C4-2B (cell line): ENCODE data around the gene ANO2.

ENCODE experiments used
- H3K27ac ChIP-seq: fragments of 450-650 bp; 2 replicates; pipeline ENCODE4 v1.5.1; 2017
- ZFX ChIP-seq: fragments of 450-650 bp; IDR thresholded peaks from 2 replicates; pipeline ENCODE4 v1.6.1; 2017
- TF ChIP-seq, protein P1 (sequence below): fragments of 450-650 bp; conservative IDR thresholded peaks from 2 replicates; pipeline ENCODE4 v1.5.1; 2017; ENCODE audit warnings: mild to moderate bottlenecking

ANO2 gene

DNA sequence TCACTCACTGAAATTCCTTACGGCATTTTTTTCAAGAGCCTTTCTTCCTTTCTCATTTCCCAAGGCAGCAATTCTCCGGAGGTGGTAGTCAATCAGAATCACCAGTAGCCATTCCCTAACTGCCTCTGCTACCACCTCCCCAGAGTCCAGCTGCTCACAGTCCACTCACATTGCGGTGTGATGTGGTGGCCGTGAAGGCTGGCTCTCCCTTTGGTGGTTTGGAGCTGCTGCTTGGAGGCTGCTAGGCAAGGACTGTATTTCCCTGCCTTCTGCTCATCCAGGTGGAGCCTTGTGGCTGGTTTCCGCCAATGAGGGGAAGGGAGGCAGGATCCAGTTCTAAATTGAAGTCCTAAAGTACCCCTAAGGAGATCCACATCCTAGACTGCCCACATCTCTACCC, 222.0 kb downstream of the ANO2 start:
- H3K27ac ChIP-seq = no peak overlapping the region
- TF ChIP-seq, protein P1, sequence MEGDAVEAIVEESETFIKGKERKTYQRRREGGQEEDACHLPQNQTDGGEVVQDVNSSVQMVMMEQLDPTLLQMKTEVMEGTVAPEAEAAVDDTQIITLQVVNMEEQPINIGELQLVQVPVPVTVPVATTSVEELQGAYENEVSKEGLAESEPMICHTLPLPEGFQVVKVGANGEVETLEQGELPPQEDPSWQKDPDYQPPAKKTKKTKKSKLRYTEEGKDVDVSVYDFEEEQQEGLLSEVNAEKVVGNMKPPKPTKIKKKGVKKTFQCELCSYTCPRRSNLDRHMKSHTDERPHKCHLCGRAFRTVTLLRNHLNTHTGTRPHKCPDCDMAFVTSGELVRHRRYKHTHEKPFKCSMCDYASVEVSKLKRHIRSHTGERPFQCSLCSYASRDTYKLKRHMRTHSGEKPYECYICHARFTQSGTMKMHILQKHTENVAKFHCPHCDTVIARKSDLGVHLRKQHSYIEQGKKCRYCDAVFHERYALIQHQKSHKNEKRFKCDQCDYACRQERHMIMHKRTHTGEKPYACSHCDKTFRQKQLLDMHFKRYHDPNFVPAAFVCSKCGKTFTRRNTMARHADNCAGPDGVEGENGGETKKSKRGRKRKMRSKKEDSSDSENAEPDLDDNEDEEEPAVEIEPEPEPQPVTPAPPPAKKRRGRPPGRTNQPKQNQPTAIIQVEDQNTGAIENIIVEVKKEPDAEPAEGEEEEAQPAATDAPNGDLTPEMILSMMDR = no peak
- no peak for TF ChIP-seq ZFX

DNA sequence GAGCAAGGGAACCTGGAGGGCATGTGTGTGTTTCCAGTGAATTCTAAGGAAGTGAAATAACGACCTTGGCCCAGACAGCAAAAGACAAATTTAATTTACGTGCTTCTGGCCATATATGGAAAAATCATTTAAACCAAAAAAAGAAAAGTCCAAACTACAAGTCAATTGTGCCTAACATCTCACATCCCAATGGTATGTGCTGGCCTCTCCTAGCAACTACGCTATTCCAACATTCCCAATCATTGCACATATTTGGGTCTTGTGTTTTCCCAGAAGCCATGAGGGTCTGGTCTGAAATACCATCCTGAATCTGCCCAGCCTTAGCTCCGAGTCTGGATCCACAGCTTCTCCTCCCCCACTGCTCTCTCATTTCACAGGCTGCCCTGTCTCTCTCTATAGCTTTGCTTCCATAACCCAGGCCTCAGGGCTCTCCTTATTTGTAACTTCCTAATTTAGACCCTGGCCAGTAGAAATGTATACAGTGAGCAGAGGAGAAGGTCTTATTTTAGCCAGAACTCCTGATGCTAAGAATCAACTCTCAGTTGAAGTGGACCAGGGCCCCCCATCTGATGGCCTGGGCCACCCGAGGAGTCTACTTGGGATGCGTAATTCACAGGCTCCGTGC, 224.6 kb downstream of the ANO2 start:
- H3K27ac ChIP-seq = no peak overlapping the region
- TF ChIP-seq, protein P1 = no peak
- no peak for TF ChIP-seq ZFX

- TF ChIP-seq, protein P1 = no peak
- no peak for TF ChIP-seq ZFX
- H3K27ac ChIP-seq = no peak overlapping the region
Measured at GRCh38 chr12:5718680-5719079, 226.4 kb downstream of the ANO2 start.

GRCh38 chr12:5718073-5718472, 227.0 kb downstream of the ANO2 start:
- H3K27ac ChIP-seq = no peak overlapping the region
- TF ChIP-seq, protein P1 = no peak
- no peak for TF ChIP-seq ZFX

DNA sequence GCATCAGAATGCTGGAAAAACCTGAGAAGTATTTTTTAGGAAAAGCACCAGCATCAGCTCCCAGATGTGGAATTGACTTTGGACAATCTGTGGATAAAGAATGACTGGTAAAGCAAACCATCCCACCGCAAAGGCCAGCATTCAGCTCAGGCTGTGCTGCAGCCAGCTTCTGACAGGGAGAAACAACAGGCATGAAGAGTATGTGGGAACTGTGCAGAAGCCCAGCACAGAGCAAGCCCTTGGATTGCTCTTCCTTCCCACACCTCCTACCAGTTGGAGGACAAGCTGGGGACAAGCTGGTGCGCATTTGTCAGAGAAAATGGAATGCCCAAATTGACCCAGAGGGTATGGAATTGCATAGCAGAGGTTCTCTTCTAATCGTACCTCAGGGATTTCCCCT, 228.1 kb downstream of the ANO2 start:
- H3K27ac ChIP-seq = no peak overlapping the region
- no peak for TF ChIP-seq ZFX
- TF ChIP-seq, protein P1 = no peak

DNA sequence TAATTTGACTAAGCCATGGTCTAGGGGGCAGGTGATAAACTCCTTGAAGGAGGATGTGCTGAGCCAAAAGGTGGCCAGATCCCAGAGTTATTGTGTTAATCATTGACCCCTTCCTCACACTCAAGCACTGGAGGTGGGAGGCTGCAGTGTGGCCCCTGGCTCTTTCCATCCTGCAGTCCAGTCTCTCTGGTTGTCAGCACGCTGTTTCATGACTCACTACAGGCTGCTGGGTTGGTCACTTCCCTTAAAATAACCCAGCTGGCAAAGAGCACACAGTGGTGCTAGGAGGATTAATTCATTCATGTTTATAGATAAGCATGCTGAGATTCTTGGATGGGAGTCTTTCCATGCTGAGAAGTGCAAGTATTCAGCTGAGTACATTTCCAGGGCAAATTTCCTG, 228.9 kb downstream of the ANO2 start:
- TF ChIP-seq, protein P1 = no peak
- no peak for TF ChIP-seq ZFX
- no peak overlapping the region for H3K27ac ChIP-seq

GRCh38 chr12:5715021-5715420, 230.0 kb downstream of the ANO2 start:
- TF ChIP-seq, protein P1 = no peak
- TF ChIP-seq ZFX = no peak
- no peak overlapping the region for H3K27ac ChIP-seq
